DND-41 (cell line): ENCODE measurements around the gene BSG.

Experiments used
- EZH2 ChIP-seq: IDR thresholded peaks from 3 replicates; pipeline ENCODE4 v1.6.1; 2012; ENCODE audit warnings: borderline replicate concordance, low read depth, mild to moderate bottlenecking, moderate library complexity, low read length, inconsistent platforms; ENCODE audit not compliant: severe bottlenecking
- TF ChIP-seq, protein P1 (sequence below): IDR thresholded peaks from 2 replicates; pipeline ENCODE4 v1.5.1; 2012; ENCODE audit warnings: borderline replicate concordance, low read length, moderate library complexity, mild to moderate bottlenecking; ENCODE audit not compliant: poor library complexity, severe bottlenecking; ENCODE audit errors: extremely low read depth

DNA sequence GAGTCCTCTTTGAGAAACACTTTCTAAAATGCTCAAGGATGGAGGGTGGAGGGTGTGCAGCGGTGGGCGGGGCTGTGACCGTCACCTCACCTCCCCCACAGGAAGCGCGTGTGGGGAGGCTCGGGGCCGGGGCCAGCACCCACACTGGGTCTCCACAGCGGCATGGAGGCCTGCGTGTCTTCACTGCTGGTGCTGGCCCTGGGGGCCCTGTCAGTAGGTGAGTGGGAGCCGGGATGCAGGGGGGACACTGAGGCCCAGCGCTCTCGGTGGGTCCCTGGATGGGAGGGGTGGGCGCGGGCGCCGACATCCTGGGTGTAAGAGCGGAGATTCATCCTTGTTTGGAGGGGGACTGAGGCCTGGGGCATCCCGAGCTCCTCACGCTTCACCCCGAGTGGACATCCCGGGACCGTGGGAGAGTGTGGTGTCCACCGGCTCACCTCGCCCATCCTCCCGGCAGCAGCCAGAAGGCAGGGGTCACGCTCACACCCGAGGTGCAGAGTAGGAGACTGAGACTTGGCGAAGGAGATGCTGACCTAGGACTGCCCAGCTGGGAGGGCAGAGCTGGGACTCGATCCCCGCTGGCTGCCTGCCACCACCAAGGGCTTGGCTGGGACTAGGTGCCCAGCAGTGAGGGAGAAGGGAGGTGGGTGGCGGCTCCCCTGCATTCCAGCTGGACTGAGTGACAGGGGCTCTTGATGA lies 28.3 kb upstream of the BSG start, which contains the start of gene GZMM:
- TF ChIP-seq, protein P1, sequence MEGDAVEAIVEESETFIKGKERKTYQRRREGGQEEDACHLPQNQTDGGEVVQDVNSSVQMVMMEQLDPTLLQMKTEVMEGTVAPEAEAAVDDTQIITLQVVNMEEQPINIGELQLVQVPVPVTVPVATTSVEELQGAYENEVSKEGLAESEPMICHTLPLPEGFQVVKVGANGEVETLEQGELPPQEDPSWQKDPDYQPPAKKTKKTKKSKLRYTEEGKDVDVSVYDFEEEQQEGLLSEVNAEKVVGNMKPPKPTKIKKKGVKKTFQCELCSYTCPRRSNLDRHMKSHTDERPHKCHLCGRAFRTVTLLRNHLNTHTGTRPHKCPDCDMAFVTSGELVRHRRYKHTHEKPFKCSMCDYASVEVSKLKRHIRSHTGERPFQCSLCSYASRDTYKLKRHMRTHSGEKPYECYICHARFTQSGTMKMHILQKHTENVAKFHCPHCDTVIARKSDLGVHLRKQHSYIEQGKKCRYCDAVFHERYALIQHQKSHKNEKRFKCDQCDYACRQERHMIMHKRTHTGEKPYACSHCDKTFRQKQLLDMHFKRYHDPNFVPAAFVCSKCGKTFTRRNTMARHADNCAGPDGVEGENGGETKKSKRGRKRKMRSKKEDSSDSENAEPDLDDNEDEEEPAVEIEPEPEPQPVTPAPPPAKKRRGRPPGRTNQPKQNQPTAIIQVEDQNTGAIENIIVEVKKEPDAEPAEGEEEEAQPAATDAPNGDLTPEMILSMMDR = no peak
- no peak for TF ChIP-seq EZH2
